ENCODE results near the gene IGF2BP2. TPM values are rescaled to one million over a fixed set of nuclear protein-coding genes. Genes with fewer than 3 reads are reported as not detected.

The IGF2BP2 gene
- total and polyA plus RNA-seq, 2 donors from 2014 or later: 7.7 to 26.9 TPM

Small RNA genes within 50 kb of the gene (microRNA-seq; reads per million reads assigned to microRNA genes)
- not detected for gene MIR548AQ

Other genes with a start within 250 kb of the IGF2BP2 start
- gene SENP2, start 238.7 kb downstream of the IGF2BP2 start, total RNA-seq: 29.6 TPM
- 10.8 TPM for gene SENP2, start 238.7 kb downstream of the IGF2BP2 start, polyA plus RNA-seq (ENCODE audit: insufficient read depth, low read depth, low replicate concordance)
- 109 TPM for gene TRA2B, start 113.0 kb upstream of the IGF2BP2 start, total RNA-seq
- gene TRA2B, start 113.0 kb upstream of the IGF2BP2 start, polyA plus RNA-seq (ENCODE audit: insufficient read depth, low read depth, low replicate concordance): 66.8 TPM

All from kidney (tissue), 2 donors.